Fibroblast of peridontal ligament (primary cell): Measurements from ENCODE around the gene NAT9.
A peak's percentile ranks its signal among the peaks of the same experiment; 100 is the strongest.

Experiments
- DNase-seq: peaks from one replicate; pipeline ENCODE4 v3.0.0-alpha.2; 2010; ENCODE audit errors: extremely low read depth

Gene NAT9

DNA sequence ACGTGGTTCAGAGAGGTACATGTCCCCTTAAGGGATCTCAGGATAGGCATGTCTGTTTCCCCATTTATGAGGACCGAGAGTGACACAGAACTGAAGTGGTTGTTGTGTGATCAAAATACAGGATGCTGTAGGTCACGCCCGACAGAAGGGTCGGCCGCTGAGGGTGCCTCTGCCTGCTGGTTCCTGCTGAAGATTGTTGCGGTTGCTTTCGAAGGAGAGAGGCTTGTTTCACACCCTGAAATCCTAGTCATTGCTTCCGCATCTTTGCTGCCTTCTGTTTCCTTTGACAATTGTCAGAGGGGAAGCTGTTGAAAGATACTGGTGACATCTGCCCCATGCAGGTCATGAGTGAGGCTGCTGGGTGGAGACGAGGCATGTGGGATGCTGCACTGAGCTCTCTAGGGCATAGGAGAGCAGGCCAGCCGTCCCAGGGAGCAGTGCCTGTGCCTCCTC is 3.8 kb upstream of the NAT9 start:
- DNase-seq = no peak

DNA sequence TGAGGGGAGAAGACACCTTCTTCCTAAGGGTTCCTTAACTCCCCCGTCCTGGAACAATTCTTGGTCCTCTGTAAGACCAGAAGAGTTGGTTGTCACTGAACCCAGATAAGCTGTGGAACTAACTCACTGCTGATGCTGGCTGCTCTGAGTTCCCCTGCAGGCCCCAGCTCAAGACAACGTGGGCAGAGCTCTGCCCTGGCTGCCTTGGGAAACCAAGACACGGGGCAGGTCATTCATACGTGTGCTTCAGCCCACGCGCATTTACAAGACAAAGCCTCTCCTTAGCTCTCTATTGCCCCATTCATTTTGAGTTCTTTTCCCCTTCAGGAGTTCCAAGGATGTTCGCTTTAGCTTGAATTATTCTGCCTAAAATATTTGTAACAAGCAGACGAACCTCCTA is 3.4 kb upstream of the NAT9 start:
- no peak for DNase-seq

DNA sequence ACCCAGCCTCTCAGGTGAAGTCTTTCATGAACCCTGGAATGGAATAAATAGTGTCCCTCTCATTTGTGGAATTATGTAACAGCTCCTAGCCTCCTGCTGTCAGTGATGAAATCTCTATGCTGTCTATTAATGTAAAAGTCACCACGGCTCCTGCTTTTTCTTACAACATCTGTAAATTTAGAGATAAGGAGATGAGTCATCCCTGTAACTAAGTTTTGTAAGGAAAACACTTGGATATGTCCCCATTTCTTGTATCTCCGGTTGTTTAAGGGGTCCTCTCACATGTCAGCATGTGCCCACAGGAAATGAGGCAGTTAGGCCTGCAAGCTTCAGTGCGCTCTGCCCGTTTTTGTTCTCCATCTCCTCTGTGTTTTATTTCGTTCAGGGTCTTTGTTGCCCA is 2.8 kb upstream of the NAT9 start:
- no peak for DNase-seq

DNA sequence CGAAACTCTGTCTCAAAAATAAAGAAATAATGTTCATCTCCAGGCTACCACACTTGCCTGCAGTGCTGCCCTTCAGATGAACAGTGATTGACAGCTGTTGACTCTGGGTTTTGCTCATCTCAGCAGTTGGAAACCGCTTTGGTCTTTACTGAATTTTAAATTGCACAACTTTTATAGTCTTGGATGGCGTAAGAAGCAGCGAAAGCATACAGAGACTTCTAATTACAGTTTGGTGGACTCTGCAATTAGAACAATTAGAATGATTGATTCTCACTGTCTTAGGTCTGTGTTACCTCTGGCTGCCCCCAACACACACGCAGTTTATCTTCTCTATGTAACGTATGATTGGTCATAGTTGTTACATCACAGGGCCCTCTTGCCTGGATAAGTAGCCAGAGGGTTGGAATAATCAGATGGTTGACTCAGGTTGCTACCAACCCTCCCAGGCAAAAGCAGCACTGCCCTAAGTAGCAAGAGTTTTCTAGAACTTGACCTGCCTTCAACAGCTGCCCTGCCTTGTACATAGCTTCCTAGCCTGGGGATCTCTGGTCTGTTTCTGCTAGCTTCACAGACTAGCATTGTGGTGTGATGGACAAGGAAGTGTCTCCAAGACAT is 1.9 kb upstream of the NAT9 start:
- no peak for DNase-seq

DNA sequence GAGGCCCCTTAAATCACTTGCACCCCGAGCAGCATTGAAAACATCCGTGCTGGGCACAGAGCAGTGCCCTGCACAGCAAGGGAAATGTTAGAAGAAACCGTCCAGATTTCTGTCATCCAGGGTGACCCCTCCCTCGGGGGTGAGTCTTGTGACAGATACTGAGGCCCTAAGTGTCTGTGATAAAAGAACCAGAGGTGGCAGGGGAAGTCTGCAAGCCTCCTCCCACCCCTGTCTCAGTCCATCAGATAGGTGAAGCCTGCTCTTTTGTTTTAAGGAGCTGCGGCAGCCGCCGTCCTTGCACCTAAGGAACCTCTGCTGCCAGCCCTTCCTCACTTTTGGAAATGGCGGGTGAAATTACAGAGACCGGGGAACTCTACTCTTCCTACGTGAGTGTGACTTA is 845 bp upstream of the NAT9 start:
- no peak for DNase-seq

DNA sequence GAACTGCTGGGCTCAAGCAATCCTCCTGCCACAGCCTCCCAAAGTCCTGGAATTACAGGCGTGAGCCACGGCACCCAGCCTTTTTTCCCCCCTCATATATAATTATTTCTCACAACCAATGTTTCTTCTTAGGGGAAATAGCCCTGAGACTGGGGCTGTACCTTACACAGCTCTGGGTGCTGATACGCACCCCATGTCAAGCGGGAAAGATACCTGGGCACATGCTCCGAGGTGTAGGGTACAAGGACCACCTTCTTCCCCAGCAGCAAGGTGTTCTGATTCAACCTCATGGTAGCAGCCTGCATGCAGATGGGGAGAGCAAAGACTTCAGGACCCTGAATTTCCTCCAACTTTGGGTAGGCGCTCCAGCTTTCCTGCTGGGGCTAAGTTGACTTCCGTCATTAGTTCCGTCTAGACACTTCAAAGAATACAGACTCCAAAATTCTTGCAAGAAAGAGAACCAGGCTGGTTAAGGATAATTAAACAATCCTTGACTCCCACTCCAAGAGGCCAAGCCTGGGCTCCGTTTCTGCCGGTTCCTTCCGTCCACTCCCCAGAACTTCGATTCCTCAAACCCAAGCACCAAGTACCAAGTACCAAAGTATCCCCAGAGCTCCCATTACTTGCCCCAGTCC is 619 bp downstream of the NAT9 start:
- no peak for DNase-seq

DNA sequence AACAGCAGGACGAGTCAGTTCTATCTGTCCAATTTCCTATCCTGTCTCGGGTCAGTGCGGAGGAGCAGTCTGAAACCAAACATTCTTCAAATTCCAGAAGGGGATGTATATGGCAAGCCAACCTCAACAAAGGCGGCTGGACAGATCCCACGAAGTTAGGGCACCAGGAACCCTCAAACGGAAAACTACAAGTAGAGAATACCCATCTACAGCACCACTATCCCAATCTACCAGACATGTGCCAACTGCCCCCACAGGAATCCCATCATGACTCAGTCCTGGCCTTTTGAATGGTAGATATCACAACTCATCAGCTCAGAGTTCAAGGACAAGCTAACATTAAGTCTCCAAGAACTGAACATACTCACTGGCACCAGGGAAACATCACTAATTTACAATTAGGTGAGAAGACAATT is 2.3 kb downstream of the NAT9 start:
- DNase-seq = no peak

DNA sequence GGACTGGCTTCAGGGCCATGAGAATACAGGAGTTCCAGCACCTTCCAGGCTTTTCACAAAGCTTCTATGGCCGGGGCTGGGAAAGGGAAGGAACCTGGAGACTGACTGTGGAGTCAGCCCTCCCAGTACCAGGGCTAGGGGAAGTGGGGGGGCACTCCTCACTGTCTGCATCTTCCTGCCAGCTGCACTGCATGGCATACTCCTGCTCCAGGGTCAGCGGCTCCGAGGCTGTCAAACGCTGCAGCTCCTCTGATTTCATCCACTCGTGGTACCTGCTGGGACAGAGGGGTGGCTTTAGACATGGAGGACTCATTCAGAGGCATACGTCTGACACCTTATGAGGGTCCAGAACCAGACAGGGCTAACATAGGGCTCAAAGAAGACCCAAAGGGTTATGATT is 2.7 kb downstream of the NAT9 start:
- no peak for DNase-seq

DNA sequence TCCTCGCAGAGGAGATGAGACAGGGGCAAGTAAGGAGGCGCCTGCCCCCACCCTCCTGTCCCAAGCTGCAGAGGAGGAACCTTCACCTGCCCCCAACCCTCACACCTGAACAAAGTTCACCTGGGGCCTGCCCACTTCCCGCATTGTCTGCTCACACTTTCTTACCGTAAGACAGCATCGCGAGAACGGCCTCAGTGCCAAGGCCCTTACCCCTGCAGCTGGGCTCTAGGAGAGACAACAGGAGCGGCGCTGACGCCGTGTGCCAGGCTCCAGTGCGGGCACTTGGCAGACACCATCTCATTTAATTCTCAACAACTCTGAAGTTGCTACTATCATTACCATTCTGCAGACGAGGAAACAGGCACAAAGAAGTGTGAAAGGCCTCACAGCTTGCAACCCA is 4.1 kb downstream of the NAT9 start:
- no peak for DNase-seq

DNA sequence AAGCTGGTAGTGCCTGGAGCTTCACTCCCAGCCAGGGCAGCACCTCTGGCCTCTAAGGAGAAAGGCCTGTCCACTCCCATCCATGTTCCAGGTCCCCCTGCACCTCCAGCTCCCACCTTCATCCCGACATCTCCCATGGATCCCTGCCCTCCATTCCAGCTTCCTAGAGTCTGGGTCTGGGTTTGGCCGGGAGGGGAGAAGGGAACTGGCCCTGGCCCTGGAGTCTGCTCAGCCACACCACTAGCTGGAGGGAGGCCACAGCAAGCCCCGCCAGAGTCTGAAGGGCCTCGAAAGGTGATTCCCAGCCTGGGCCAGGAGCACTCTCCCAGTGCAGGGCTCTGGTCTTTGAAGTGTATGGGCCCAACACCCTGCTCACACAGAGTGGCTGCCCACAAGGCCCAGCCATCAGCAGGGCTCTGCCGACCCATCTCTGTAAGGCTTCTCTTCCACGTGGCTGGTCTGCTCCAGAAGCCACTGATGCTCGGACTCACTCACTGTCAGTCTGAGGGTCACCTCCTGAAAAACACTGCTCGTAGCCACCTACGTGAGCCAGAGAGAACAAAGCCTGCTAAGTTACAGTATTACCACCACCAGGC is 4.7 kb downstream of the NAT9 start:
- DNase-seq = no peak

DNA sequence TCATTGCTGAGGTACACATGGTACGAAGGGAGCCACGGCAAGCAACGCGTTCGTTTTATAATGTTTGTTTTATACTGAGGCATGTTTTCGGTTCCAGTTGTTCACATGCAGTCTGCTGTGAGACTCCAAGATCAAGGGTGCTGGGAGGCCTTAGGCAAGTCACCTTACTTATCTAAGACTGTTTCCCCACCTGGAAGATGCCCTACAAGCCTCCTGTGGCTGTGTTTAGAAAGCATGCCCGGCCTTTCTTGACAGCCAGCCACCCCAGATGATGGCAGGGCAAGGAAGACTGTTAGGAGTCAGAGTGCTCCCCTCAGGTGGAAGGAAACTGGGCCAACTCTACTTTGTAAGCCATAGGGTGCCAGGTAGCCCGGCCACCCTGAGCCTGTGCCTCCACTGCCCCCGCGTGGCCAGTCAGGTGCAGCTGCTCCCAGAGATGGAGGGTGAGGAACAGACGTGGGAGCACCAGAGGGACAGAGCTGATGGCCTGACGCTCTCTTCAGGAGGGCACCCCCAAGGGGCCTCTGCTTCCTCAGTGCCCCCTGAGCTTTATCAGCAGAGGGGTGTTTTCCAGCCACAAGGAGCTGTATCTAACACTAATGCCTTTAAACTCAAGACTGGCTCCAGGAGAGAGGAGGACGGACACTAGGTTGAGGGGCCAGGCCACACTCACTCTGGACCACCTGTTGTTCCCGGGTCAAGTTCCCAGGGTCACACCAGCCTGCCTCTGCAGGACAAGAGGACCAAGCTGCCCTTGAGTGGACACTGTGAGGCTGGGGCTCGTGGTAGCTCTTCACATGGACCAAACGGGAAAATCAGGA is 5.4 kb downstream of the NAT9 start:
- DNase-seq = no peak

DNA sequence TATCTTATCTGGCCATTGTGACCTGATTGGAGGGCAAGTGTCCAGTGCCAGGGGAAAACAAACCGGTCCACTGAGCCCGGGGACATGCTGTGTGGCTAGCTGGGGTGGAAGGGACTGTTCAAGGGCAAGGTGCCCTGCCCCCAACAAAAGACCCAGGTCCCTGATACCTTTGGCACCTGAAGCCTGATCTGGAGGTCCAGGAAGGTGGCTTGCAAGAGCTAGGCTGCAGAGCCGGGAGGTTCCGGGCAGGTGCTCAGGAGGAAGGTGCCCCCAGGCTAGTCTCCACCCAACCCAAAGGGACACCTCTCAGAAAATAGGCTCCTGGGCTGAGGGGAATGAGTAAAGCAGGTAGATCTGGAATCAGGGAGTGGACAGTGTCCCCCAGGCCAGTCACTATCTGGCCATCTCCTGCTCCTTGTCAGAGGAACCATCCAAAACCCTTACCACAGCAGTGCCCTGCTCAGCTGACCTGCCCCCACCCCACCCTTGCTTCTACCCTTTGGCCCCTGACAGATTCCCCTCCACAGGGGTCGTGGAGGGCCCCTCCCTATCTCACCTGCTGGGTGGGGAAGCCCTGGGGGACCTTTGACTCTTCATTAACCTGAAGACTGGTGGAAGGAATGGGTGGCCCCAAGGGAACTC is 6.2 kb downstream of the NAT9 start:
- DNase-seq = no peak

DNA sequence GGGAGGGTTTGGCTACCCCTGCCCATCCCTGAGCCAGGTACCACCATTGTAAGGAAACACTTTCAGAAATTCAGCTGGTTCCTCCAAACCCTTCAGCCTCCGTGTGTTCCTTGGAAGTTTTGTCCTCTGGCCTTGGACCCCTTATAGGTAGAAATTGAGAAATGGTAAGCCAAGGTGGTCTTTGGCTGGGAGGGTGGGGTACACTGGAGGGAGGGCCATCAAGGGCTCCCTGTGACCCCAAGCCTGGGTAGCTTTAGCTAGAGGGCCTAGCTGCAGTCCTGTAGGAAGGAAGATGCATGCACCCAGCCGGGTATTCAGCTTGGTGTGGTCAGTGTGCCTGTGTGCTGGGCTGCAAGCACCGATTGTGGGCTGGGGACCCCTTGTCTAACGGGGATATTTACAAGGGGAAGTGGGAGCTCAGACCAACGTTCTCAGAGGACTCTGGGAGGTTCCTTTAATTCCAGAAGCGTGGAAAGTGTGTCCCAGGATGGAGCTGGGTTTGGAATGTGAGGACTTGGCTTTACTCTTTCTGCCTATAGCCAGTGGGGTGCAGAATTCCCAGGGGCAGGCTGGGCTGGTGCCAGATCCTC is 6.8 kb downstream of the NAT9 start:
- no peak for DNase-seq

DNA sequence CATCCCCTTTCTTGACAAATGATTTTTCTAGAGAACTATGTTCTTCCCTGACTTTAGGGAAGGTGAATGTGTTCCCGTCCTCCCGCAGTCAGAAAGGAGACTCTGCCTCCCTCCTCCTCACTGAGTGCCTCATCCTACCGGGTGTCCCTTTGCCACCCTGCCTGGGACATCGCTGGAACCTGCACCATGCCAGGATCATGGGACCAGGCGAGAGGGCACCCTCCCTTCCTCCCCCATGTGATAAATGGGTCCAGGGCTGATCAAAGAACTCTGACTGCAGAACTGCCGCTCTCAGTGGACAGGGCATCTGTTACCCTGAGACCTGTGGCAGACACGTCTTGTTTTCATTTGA is 7.4 kb downstream of the NAT9 start:
- DNase-seq = no peak

DNA sequence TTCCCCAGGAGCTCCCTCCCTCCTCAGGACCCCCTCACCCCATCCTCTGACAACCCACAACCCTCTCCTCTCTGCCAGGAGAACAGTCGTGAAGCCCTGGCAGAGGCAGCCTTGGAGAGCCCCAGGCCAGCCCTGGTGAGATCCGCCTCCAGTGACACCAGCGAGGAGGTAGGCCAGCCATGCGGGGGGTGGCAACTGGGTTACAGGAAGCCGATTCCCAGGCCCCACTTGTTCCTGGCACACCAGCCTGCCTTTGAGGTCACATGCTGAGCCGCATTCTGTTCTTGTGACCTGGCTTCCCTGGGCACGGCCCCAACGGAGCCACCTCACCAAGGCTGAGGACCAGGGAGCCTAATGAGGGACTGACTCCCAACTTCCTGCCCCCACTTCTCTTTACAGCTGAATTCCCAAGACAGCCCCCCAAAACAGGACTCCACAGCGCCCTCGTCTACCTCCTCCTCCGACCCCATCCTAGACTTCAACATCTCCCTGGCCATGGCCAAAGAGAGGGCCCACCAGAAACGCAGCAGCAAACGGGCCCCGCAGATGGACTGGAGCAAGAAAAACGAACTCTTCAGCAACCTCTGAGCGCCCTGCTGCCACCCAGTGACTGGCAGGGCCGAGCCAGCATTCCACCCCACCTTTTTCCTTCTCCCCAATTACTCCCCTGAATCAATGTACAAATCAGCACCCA is 7.9 kb downstream of the NAT9 start:
- peak; percentile 52 for DNase-seq

DNA sequence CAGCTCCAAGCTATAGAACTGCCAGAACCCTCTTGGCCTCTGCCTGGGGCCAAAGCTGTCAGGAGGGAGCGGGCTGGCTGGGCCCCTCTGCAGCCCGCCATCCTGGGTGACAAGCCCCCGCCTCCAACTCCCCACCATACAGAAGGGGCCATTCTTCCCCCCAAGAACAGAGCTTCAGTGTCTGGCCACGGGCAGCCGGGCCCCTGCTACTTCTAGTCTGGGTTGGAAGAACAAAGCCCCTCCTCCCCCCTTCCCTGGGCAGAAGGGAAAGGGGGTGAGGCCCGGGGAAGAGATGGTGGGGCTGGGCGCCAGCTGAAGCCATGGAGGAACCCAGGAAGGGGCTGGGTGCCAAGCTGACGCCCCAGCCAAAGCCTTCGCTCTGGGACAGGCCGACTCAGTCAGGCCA is 9.0 kb downstream of the NAT9 start:
- DNase-seq = no peak

DNA sequence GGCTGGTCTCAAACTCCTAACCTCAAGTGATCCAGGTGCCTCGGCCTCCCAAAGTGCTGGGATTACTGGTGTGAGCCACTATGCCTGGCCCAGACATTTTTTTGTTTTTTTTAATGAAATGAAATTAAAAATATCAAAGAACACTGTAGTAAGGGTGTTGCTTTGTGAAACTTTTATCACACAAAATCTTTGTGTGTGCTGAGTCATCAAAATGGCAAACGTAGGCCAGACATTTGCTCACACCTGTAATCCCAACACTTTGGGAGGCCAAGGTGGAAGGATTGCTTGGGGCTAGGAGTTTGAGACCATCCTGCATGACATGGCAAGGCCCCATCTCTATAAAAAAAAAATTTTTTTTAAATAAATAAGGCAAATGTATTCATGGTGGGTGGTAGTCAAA is 9.7 kb downstream of the NAT9 start:
- no peak for DNase-seq

DNA sequence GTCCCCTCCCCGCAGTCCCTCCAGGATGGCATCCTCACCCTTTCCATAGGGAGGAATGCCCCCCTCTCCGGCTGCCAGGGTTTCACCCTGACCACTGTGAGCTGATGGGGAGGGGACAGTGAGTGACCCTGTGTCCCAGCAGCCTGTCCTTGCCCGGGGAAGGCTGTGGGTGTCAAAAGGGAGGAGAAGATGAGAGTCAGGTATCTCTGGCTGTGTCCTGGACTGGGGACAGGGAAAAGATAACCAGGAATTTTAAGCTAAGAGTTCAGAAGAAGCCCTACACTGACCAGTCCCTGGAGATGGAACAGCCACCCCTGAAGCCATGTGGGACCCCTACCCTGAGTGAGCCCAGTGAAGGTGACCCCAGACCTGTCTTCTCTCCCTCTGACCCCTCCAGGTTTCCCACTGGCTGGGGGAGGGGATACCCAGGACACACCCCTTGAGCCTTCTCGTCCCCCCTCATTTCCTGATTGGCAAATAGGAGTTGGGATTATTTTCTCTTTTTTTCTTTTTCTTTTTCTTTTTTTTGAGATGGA is 11.3 kb downstream of the NAT9 start:
- DNase-seq = no peak

DNA sequence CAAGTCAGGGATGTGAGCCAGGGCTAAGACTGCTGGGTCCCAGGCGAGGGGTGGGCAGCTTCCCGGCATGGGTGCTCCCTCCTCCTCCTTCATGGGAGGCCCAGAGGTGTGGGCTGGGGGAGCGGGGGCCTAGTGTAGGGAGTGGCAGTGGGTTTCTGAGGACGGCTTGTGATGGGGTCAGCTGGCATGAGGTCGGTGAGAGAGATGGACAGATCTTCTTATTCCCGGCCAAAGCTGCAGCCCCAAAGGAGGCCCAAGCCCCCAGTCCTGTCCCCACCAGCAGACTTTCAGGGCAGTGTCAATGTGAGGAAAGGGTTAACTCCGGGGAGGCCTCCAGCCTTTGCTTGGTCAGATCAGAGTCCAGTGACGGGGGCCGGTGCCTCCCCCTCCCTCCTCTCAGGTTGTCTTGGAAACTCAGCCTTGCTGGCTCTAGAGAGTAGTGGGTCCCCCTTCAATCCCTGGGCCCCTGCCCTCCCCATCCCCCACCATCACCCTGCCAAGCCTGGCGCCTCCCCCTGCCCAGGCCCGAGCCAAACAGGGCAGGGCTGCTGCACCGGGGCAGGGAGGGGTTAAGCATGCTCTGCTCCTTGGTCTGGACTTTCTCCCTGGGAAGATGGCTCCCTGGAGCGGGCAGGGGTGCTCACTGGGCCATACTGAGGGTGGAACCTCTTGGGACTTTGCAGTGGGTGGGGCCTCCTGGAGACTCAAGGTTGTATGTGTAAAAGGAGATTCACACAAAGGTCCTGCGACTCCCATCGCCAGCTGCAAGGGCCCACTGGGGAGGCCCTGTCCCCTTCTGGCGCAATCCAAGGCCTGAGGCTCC is 12.4 kb downstream of the NAT9 start:
- DNase-seq = no peak

DNA sequence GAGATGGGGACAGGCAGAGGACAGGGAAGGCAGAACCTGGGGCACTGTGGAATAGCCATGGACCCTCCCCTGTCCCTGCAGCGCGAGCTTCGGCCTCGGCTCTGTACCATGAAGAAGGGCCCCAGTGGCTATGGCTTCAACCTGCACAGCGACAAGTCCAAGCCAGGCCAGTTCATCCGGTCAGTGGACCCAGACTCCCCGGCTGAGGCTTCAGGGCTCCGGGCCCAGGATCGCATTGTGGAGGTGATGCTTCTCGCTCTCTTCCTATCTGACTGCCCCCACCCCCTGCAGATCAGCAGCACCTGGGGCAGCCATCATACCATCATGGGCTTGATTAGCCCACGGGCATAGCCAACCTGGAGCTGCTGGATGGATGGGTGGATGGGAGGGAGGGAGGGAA is 14.2 kb downstream of the NAT9 start:
- DNase-seq = no peak
